Measurements from ENCODE around the gene SLC6A7. TPM values are rescaled to one million over a fixed set of nuclear protein-coding genes. Genes with fewer than 3 reads are reported as not detected.
"Not testable (repeated sequence)": the region's sequence is repeated elsewhere in the genome, so short reads cannot be mapped to it uniquely, and the experiment has no call there.

Gene SLC6A7
- total RNA-seq, 1 donor from 2014 or later: not detected

DNA sequence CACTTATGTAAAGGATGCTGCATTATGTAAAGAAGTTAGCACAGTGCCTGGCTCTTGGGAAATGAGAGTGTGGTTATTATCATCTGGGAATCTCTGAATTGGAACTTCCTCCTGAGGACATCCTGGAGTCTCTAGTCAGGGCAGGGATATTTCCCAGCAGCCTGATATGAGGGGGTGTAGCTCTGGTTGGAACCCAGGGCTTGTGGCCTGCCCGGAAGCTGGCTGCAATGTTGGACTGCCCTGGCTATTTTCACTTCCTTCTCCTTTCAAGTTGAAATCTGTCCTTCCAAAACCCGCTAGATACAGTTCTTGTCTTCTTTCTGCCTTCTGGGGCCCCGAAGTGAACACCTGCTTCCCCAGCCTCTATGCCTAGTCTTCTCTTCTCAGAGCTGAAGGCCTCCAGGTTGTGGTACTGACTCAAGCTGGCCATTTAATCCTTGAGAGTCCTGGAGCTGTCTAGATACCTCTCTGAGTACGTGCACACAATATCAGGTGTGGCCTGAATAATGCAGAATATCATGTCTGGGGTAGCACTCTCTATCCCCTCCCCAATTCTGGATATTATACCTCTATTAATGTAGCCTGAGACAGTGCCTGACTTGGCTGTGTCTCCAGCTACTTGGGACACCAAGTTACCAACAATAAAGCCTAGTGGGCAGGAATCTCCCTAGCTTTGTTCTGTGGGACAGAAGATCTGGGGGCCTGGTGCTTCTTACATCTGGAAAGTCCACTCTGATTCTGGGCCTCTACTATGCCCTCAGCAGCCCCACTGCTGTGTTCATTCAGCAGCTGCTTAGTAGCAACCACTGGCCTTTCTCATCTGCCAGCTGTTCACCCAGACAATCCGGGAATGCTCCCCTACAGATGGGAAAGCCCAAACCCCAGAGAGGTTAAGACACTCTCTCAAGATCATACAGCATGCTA is 45.0 kb downstream of the SLC6A7 start:
- no peak for DNase-seq (ENCODE audit: low spot score)
- intact Hi-C loops (cut with DNase I): no loop called here

DNA sequence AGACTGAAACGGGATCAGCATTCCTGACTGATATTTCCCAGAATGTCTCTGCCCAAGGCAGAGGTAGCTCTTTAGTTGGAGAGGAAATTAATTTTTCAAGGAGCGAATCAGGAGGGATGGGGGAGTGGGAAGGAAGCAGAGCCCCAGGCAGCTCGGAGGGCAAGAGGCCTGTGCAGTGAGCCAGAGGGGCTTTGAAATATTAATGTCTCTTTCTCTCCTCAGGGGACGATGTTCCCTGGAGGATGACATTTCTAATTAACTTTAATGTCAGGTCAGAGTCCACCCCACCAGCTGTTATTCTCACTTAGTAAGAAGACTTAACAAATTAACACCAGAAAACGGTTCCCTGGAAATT is 45.6 kb downstream of the SLC6A7 start:
- intact Hi-C loops (cut with DNase I): no loop called here

DNA sequence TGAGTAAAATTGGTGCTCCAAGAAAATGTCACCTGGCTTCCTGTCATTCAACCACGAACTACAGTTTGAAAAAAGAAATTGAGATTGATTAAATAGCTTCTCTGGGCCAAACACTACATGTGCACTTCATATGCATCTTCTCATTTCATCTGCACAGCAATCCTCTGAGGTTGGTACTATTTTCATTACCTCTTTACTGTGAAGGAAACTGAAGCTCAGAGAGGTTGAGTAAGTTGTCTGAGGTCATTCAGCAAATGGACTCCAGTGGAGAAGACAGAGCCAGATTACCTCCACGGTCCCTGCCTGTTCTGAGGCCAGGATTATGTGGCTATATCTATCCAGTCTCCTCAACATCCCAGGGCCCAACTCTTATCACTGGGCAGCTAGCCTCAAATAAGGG is 46.5 kb downstream of the SLC6A7 start:
- DNase-seq (ENCODE audit: low spot score): no peak
- intact Hi-C loops (cut with DNase I): no loop called here

More for the DNA sequence above, 45.6 kb downstream of the SLC6A7 start:
- no peak for DNase-seq (ENCODE audit: low spot score)

DNA sequence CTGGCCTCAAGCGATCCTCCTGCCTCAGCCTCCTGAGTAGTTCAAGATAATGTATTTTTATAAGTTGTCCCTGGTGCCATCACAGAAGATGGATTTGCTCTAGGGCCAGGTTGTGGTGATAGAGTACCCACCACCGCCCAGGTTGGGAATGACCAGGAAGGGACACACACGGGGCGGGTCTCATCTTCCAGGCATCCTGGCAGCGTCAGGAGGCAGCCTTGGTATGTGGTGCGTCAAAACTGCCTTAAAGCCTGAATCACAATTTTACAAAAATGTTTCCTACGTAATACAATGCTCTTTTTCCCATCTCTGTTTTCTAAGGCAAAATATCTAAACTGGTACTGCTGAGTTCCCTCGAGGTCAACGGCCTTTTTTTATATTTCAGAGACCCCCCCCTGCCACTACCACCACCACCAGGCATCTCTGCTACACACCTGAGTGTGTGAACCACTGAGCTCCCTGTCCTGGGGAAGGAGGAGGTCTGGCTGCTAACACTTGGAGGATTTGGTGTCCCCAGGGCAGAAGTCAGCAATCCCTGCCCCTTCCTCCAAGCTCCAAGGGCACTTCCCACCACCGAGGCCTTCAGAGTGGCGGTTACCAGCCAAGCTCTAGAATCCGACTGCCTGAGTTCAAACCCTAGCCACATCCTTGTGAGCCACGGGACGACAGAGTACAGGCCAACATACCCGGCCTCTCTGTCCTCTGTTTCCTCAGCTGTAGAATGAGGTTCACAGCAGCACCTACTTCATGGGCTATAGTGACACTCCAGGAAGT is 47.3 kb downstream of the SLC6A7 start:
- no peak for DNase-seq (ENCODE audit: low spot score)

DNA sequence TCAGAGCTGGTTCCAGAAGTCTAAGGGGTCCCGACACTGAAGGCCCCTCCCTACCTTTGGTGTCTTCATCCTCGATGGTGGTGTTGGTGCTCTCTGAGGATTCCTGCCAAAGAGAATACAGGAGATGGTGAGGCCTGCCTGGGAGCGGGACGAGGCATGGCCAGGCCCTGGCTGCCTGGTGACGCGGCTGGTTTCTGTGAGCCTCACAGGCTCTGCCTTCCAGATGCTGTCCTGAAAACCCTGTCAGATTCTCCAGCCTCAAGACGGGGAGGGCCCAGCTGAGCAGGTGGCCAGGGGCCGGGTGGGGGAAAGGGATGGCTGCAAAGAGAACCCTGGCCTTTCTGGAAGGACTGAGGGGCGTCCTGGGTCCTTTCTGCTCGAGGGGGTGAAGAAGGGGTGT is 48.8 kb downstream of the SLC6A7 start:
- intact Hi-C loops (cut with DNase I): no loop called here
- no peak for DNase-seq (ENCODE audit: low spot score)

More for the DNA sequence above, 47.3 kb downstream of the SLC6A7 start:
- intact Hi-C loops (cut with DNase I): no loop called here

DNA sequence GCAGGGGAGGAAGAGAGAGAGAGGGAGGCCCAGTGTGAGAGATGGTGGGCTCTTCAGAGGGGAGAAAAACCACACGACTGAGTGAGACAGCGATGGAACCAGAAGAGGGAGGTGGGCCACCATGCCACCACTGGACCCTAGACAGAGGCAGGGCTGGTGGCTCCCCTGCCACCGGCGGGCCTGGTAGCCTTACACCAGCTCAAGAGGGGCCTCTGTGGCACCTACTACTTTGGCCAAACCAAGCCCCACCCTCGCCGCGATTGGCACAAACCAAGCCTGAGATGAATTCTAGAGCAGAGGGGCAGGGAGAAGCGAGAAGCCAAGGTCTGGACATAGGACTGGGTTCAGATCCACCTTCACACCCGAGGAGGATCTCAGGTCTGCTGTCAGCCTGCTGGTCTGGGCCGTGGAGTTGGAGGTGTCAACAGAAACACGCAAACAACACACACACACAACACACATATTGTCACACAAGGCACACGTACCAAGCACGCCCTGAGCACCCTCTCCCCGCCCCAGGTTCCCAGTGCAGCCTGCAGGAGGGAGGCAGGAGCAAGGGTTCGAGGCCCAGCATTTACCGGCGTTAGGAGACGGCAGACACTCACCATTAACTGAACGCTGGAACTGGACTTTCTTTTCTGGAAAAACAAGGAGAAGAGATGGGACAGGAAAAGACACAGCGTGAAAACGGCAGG is 49.4 kb downstream of the SLC6A7 start:
- intact Hi-C loops (cut with DNase I): no loop called here
- no peak for DNase-seq (ENCODE audit: low spot score)

DNA sequence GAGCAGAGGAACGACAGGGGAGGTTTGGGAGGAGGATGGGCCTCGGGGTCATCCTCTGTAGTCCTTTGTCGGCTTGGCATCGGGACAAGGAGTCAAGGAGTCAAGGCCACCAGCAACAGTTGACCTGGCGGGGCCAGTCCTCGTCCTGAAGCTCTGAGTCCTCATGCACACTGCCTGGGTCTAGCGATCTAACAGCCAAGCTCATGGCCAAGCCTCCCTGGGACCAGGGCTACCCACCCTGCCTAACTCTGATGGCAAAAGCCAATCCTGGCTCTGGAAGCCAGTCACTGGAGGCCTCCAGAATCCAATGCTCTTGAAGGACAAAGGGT is 49.9 kb downstream of the SLC6A7 start:
- no peak for DNase-seq (ENCODE audit: low spot score)
- intact Hi-C loops (cut with DNase I): loop anchor here (10.0 kb wide), 1 partner anchor 115 kb away; the partner anchor contains the start of gene TCOF1

GRCh38 chr5:150241298-150242160 is 51.7 kb downstream of the SLC6A7 start:
- intact Hi-C loops (cut with DNase I): loop anchor here (10.0 kb wide), 1 partner anchor 113 kb away; the partner anchor contains the start of gene TCOF1

DNA sequence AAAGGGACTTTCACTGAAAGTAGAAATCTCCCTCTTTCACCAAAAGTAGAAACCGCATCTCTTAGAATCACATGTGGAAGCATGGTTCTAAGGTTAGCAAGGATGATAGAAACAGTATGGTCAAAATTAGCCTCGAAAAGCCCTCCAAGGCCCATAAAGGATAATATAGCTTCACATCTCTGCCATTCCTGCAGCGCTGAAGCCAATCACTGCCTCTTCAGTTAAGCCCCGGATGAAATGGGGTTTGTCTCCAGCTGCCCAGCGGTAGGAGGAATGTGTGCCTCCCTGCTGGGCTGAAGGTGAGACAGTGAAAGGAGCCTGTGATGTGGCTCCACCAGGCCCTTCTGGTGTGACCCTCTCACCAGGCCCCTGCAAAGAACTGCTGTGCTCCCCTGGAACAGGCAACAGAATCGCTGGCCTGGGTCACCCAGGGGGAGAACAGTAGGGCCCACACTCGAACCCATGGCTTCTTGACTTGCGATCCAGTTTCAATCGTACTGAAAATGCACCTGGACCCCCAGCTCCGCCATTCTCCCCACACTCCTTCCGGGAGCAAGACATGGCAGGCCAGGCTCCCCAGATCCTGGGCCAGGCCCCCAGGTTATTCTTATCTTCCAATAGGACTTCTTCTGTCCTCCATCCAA is 52.5 kb downstream of the SLC6A7 start:
- intact Hi-C loops (cut with DNase I): loop anchor here (10.0 kb wide), 1 partner anchor 112 kb away; the partner anchor contains the start of gene TCOF1
- no peak for DNase-seq (ENCODE audit: low spot score)

More at GRCh38 chr5:150241298-150242160, 51.7 kb downstream of the SLC6A7 start:
- no peak for DNase-seq (ENCODE audit: low spot score)

- intact Hi-C loops (cut with DNase I): loop anchor here (10.0 kb wide), 1 partner anchor 111 kb away; the partner anchor contains the start of gene TCOF1
- DNase-seq (ENCODE audit: low spot score): no peak
Measured at GRCh38 chr5:150243590-150243989, 53.7 kb downstream of the SLC6A7 start.

- intact Hi-C loops (cut with DNase I): loop anchor here (10.0 kb wide), 1 partner anchor 111 kb away; the partner anchor contains the start of gene TCOF1
- no peak for DNase-seq (ENCODE audit: low spot score)
Measured at GRCh38 chr5:150244209-150244608, 54.3 kb downstream of the SLC6A7 start.

DNA sequence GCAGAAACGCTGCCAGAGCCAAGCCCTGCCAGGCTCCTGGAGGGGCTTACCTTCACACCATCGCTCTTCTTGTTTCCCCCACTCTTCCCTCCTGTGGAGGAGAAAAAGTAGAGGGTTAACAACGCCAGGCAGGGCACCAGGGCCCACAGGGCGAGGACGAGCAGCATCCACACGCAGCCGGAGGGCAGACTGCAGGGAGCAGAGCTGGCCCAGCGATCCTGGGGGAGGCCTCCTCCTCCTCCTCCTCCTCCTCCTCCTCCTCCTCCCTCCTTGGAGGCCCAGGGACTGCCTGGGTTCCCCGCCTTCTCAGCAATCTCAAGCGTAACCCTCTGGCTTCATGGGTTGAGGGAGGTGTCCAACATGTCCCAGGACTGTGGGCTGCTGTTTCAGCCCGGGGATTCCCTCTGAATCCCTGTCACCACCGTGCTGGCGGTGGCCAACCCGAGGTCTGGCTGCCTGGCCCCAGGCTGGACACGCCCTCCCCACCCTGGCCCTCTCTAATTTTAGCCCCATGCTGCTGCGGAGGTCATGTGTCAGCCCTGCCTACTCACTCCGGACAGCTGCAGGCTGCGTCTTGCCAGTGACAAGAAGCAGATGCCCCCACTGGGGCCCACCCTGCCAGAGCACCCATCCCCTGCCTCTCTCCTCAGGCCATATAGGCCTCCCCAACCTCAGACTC is 55.4 kb downstream of the SLC6A7 start:
- intact Hi-C loops (cut with DNase I): loop anchor here (10.0 kb wide), 1 partner anchor 110 kb away; the partner anchor contains the start of gene TCOF1
- DNase-seq (ENCODE audit: low spot score): peak; percentile 90

DNA sequence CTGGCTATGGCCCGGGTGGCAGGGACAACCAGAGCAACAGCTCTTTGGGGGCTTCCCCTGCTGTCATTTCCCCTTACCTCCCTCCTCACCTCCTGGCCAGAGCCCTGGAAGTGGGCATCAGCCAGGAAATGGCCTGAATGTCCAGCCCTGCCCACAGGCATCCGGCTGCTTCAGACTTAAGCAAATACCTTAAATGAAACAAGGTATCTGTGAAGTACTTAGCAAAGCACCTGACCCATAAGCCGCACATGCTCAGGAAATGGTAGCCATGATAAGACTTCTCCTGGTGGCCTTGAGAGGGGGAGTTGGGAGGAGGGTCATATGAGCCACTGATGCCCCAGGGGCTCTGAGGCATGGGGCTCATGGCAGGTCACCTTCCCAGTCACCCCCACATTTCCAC is 55.9 kb downstream of the SLC6A7 start:
- no peak for DNase-seq (ENCODE audit: low spot score)
- intact Hi-C loops (cut with DNase I): loop anchor here (10.0 kb wide), 1 partner anchor 109 kb away; the partner anchor contains the start of gene TCOF1

DNA sequence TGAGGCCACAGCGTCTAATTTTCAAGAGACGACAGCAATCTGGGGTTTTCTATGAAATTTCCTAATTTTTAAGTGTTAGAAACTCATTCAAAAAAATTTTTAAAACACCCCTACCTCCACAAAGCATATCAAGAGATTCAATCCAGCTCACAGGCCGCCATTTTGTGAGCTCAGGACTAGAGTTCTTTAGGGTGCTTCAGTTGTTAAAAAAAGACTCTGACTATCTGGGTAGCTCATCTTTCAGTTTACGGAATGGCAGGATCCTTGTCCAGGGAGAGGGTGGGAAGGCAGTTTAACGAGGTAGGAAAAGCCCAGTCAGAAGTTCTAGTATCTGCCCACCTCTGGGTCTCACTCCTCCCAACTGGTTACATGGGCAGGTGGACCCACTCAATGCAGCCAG is 56.6 kb downstream of the SLC6A7 start:
- intact Hi-C loops (cut with DNase I): loop anchor here (10.0 kb wide), 1 partner anchor 108 kb away; the partner anchor contains the start of gene TCOF1
- no peak for DNase-seq (ENCODE audit: low spot score)

GRCh38 chr5:150246835-150247234 is 57.0 kb downstream of the SLC6A7 start:
- no peak for DNase-seq (ENCODE audit: low spot score)

GRCh38 chr5:150247726-150248125 is 57.9 kb downstream of the SLC6A7 start:
- intact Hi-C loops (cut with DNase I): loop anchor here (10.0 kb wide), 1 partner anchor 107 kb away; the partner anchor contains the start of gene TCOF1
- no peak for DNase-seq (ENCODE audit: low spot score)

More at GRCh38 chr5:150246835-150247234, 57.0 kb downstream of the SLC6A7 start:
- intact Hi-C loops (cut with DNase I): loop anchor here (10.0 kb wide), 1 partner anchor 108 kb away; the partner anchor contains the start of gene TCOF1

GRCh38 chr5:150248493-150248892 is 58.6 kb downstream of the SLC6A7 start:
- not testable (repeated sequence) for DNase-seq (ENCODE audit: low spot score)
- intact Hi-C loops (cut with DNase I): loop anchor here (10.0 kb wide), 1 partner anchor 106 kb away; the partner anchor contains the start of gene TCOF1

Measured in cardiac septum (tissue), 1 donor.